ENCODE measurements around the gene SMIM17. TPM values are rescaled to one million over a fixed set of nuclear protein-coding genes. Genes with fewer than 3 reads are reported as not detected.

Gene SMIM17
- total RNA-seq, 4 donors from 2014 or later: 0.39 TPM; not detected in 3

GRCh38 chr19:56617531-56617930 lies 25.4 kb upstream of the SMIM17 start:
- peaks cover 0 to 25% (median 3%) of the 10 kb centered on the region in 3 donors for H3K9me3 ChIP-seq
- TF ChIP-seq CTCF (IDR thresholded peaks at IDR 0.05 in 4 of 5, conservative IDR thresholded peaks at IDR 0.05 in 1 of 5) (no peak), POLR2A (IDR thresholded peaks at IDR 0.05) (no peak)
- no peaks in the 10 kb centered on the region for H3K4me1 ChIP-seq
- H3K36me3 ChIP-seq: peaks cover 2 to 43% of the 10 kb centered on the region in 2 donors
- no peak overlapping the region for H3K4me3 ChIP-seq
- ATAC-seq: no peak
- intact Hi-C loops (cut with DNase I; ENCODE audit: low total_unique reads): no loop called here
- no peak overlapping the region for H3K27ac ChIP-seq
- no peak for DNase-seq
- in situ Hi-C loops (cut with MboI; ENCODE audit: low sequenced_read_pairs in 4 of 4): no loop called here
- H3K27me3 ChIP-seq: no peaks in the 10 kb centered on the region

- DNase-seq: no peak
- no peak for ATAC-seq
- Histone ChIP-seq H3K36me3 (peaks cover 2 to 55% of the 10 kb centered on the region in 2 donors), H3K27me3 (no peaks in the 10 kb centered on the region), H3K4me1 (no peaks in the 10 kb centered on the region), H3K9me3 (peaks cover 0 to 25% (median 3%) of the 10 kb centered on the region in 3 donors), H3K27ac (no peak overlapping the region), H3K4me3 (no peak overlapping the region)
- in situ Hi-C loops (cut with MboI; ENCODE audit: low sequenced_read_pairs in 4 of 4) (no loop called here), intact Hi-C loops (cut with DNase I; ENCODE audit: low total_unique reads) (no loop called here)
- TF ChIP-seq CTCF (IDR thresholded peaks at IDR 0.05 in 4 of 5, conservative IDR thresholded peaks at IDR 0.05 in 1 of 5) (no peak), POLR2A (IDR thresholded peaks at IDR 0.05) (no peak)
Measured at GRCh38 chr19:56619121-56619520, 23.8 kb upstream of the SMIM17 start.

GRCh38 chr19:56622374-56622773 lies 20.6 kb upstream of the SMIM17 start:
- no peak for DNase-seq
- Histone ChIP-seq H3K4me1 (no peaks in the 10 kb centered on the region), H3K9me3 (peaks cover 0 to 10% (median 0%) of the 10 kb centered on the region in 3 donors), H3K27me3 (no peaks in the 10 kb centered on the region), H3K4me3 (no peak overlapping the region), H3K36me3 (peaks cover 0 to 60% of the 10 kb centered on the region in 2 donors), H3K27ac (no peak overlapping the region)
- no peak for TF ChIP-seq POLR2A (IDR thresholded peaks at IDR 0.05)
- TF ChIP-seq CTCF (IDR thresholded peaks at IDR 0.05 in 4 of 5, conservative IDR thresholded peaks at IDR 0.05 in 1 of 5): no peak
- no peak for ATAC-seq
- in situ Hi-C loops (cut with MboI; ENCODE audit: low sequenced_read_pairs in 4 of 4): no loop called here
- intact Hi-C loops (cut with DNase I; ENCODE audit: low total_unique reads): no loop called here

- no peak overlapping the region for H3K27ac ChIP-seq
- H3K9me3 ChIP-seq: peaks cover 0 to 9% (median 0%) of the 10 kb centered on the region in 3 donors
- ATAC-seq: no peak
- in situ Hi-C loops (cut with MboI; ENCODE audit: low sequenced_read_pairs in 4 of 4) (no loop called here), intact Hi-C loops (cut with DNase I; ENCODE audit: low total_unique reads) (no loop called here)
- H3K4me3 ChIP-seq: no peak overlapping the region
- no peaks in the 10 kb centered on the region for H3K27me3 ChIP-seq
- peaks cover 0 to 54% of the 10 kb centered on the region in 2 donors for H3K36me3 ChIP-seq
- no peak for DNase-seq
- H3K4me1 ChIP-seq: no peaks in the 10 kb centered on the region
- TF ChIP-seq POLR2A (IDR thresholded peaks at IDR 0.05): no peak
- TF ChIP-seq CTCF (IDR thresholded peaks at IDR 0.05 in 4 of 5, conservative IDR thresholded peaks at IDR 0.05 in 1 of 5): no peak
Measured at GRCh38 chr19:56623006-56623405, 20.0 kb upstream of the SMIM17 start.

- in situ Hi-C loops (cut with MboI; ENCODE audit: low sequenced_read_pairs in 4 of 4) (no loop called here), intact Hi-C loops (cut with DNase I; ENCODE audit: low total_unique reads) (no loop called here)
- no peaks in the 10 kb centered on the region for H3K4me1 ChIP-seq
- DNase-seq (no peak), ATAC-seq (no peak)
- no peaks in the 10 kb centered on the region for H3K27me3 ChIP-seq
- TF ChIP-seq CTCF (IDR thresholded peaks at IDR 0.05 in 4 of 5, conservative IDR thresholded peaks at IDR 0.05 in 1 of 5) (no peak), POLR2A (IDR thresholded peaks at IDR 0.05) (no peak)
- H3K27ac ChIP-seq: no peak overlapping the region
- H3K4me3 ChIP-seq: no peak overlapping the region
- H3K9me3 ChIP-seq: peaks cover 0 to 15% (median 0%) of the 10 kb centered on the region in 3 donors
- peaks cover 0 to 47% of the 10 kb centered on the region in 2 donors for H3K36me3 ChIP-seq
Measured at GRCh38 chr19:56625708-56626107, 17.3 kb upstream of the SMIM17 start.

All from gastrocnemius medialis (tissue), 4 donors.